Psoas muscle (tissue), 8 donors: ENCODE results near the gene DR1. TPM values are rescaled to one million over a fixed set of nuclear protein-coding genes. Genes with fewer than 3 reads are reported as not detected.

Source experiments
- ATAC-seq, 4 donors: fragments of 200-7000 bp; cut with Tn5 transposase; one replicate each; pipeline ENCODE4 v1.9.1; 2020; ENCODE audit warnings: moderate library complexity in 3 of 4, mild to moderate bottlenecking in 2 of 4
- DNase-seq, 2 donors: peaks; one replicate each; pipeline ENCODE4 v3.0.0-alpha.2; 2020
- H3K27ac ChIP-seq: fragments of 200-600 bp; one replicate; pipeline ENCODE4 v1.8.0; 2022
- H3K27me3 ChIP-seq, 3 donors: fragments of 200-600 bp in 1 of 3; one replicate each; pipeline versions ENCODE4 v1.6.1 to v1.8.0; 2013 to 2022; ENCODE audit warnings: low read length in 2 of 3, mild to moderate bottlenecking in 2 of 3, moderate library complexity in 1 of 3; ENCODE audit not compliant: insufficient read depth in 3 of 3
- H3K36me3 ChIP-seq, 2 donors: fragments of 200-600 bp in 1 of 2; one replicate each; pipeline versions ENCODE4 v1.6.1 to v1.8.0; 2013 to 2022; ENCODE audit warnings: low read depth in 1 of 2, mild to moderate bottlenecking in 1 of 2, moderate library complexity in 1 of 2; ENCODE audit not compliant: insufficient read depth in 1 of 2
- H3K4me1 ChIP-seq: fragments of 200-600 bp; one replicate; pipeline ENCODE4 v1.8.0; 2022
- H3K4me3 ChIP-seq: fragments of 200-600 bp; one replicate; pipeline ENCODE4 v1.8.0; 2022; ENCODE audit warnings: mild to moderate bottlenecking
- H3K9me3 ChIP-seq: fragments of 200-600 bp; one replicate; pipeline ENCODE4 v1.8.0; 2022
- WGBS, 3 donors: extraction: QIAGEN DNeasy Blood & Tissue Kit; methylation state at CpG; one replicate each; pipeline versions ENCODE4 v1.1.6 to v1.1.7; 2013; 5-methylcytosine and 5-hydroxymethylcytosine counted together
- intact Hi-C, 2 donors: fragments of 100-400 bp; cut with DNase I; formaldehyde crosslinking; loops; one replicate each; pipeline versions ENCODE4 v1.11.0 to v1.14.2; 2022
- long read RNA-seq, 2 donors: library from polyadenylated mRNA; unstranded; transcript quantifications; one replicate each; pipeline ENCODE4 v2.0.0, GENCODE V29; 2021
- polyA plus RNA-seq, 3 donors: library from polyadenylated mRNA; stranded (reverse); fragments of 200-250 nt; gene quantifications; one replicate each; pipeline ENCODE4 v1.2.3, GENCODE V29; 2013
- total RNA-seq, 4 donors: library from RNA; stranded (reverse); fragmentation: NEBNext Ultra II Directional in 2 of 4; extraction: Animal tissue kit (Norgen Biotek cat#: 25700) in 2 of 4; gene quantifications; one replicate each; pipeline versions ENCODE4 v1.2.1 to v1.2.4, GENCODE V29; 2021 to 2023
- TF ChIP-seq, protein P1 (sequence below): fragments of 200-600 bp; IDR thresholded peaks from one replicate; pipeline ENCODE4 v1.8.0; 2022; ENCODE audit warnings: antibody characterized with exemption
- donor health status: healthy with polysubstance abuse.
- donor health status: DM: no; HTN: no; CAD: no; lungs with moderate emphysema.
- donor health status: Bipolar disorder and iron deficiency.
- donor health status: healthy.
- donor health status: DM: yes; HTN: yes; CAD: no.
- donor health status: DM: no; HTN: no; CAD: no.
- donor health status: DM: no; HTN: no; CAD: no.
- donor health status: DM: yes; HTN: yes; CAD: no.

The DR1 gene
- 10 to 100 TPM; 38.1 to 46.7 (median 42.6) TPM for total RNA-seq
- polyA plus RNA-seq, result 10 to 100 TPM; 13.6 to 35.6 (median 21.5) TPM
- long read RNA-seq, donor 1, full-length matches to known transcripts, result 53 of 59 reads
- long read RNA-seq, donor 1, partial matches to known transcripts, result 4 of 59 reads
- long read RNA-seq, donor 1, other reads (novel, unspliced or antisense), result 2 of 59 reads
- long read RNA-seq, donor 2, full-length matches to known transcripts, result 108 of 117 reads
- long read RNA-seq, donor 2, partial matches to known transcripts, result 8 of 117 reads
- long read RNA-seq, donor 2, other reads (novel, unspliced or antisense), result 1 of 117 reads

DNA sequence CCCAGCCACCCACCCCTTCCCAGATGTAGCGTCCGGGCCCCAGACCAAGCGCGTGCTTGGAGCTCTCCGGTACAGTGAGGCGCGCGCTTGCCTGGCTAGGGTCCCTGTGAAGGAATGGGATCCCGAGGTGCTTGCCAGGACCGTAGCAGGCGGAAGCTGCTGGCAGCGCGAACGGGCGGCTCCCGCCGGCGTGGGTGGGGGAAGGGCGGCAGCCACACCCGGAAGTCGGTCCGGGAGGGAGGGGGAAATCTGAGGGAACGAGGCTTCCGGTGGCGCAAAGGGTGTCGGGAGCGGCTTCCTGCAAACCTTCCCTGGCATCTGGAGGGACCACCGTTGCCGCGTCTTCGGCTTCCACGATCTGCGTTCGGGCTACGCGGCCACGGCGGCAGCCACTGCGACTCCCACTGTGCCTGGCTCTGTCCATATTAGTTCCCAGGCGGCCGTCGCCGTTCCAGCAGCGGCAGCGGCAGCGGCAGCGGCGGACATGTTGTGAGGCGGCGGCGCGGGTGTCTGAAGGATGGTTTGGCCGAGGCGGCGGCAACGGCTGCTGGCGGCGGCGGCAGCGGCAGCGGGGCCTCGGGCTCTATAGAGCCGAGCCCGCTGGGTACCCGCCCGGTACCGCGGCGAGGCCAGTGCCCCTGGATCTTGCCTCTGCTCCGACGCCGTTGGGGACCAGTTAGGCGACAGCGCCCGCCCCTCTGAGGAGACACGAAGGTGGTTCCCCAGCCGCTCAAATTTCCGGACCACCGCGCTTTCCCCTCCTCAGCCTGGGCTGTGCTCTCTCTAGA is at the start of gene DR1:
Gene DR1 (plus strand): TSS at position 275 of the 788 bp plus-strand sequence. CDS start 739 bp downstream, outside the sequence.
- H3K4me3 ChIP-seq, result peak within 1 kb of the TSS; percentile 93
- DNase-seq (peak; percentile 95 to 98), ATAC-seq (peak; percentile 97 to 99 (median 98))
- intact Hi-C loops, result loop anchor here (5.0 kb wide), 2 partner anchors 44 to 101 kb away; partner anchors contain the start of gene FNBP1L (in 1 of the 2)
- no peaks in the 10 kb centered on the region for H3K27me3 ChIP-seq
- H3K36me3 ChIP-seq, result no peaks in the 10 kb centered on the region
- H3K4me1 ChIP-seq, result peaks cover 27% of the 10 kb centered on the region
- H3K27ac ChIP-seq, result peak within 1 kb of the TSS; percentile 94
- TF ChIP-seq, protein P1, sequence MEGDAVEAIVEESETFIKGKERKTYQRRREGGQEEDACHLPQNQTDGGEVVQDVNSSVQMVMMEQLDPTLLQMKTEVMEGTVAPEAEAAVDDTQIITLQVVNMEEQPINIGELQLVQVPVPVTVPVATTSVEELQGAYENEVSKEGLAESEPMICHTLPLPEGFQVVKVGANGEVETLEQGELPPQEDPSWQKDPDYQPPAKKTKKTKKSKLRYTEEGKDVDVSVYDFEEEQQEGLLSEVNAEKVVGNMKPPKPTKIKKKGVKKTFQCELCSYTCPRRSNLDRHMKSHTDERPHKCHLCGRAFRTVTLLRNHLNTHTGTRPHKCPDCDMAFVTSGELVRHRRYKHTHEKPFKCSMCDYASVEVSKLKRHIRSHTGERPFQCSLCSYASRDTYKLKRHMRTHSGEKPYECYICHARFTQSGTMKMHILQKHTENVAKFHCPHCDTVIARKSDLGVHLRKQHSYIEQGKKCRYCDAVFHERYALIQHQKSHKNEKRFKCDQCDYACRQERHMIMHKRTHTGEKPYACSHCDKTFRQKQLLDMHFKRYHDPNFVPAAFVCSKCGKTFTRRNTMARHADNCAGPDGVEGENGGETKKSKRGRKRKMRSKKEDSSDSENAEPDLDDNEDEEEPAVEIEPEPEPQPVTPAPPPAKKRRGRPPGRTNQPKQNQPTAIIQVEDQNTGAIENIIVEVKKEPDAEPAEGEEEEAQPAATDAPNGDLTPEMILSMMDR, result no peak
- 0% methylated on average over 64 to 80 of the region's 80 CpGs for WGBS, 3 donors
- no peaks in the 10 kb centered on the region for H3K9me3 ChIP-seq

DNA sequence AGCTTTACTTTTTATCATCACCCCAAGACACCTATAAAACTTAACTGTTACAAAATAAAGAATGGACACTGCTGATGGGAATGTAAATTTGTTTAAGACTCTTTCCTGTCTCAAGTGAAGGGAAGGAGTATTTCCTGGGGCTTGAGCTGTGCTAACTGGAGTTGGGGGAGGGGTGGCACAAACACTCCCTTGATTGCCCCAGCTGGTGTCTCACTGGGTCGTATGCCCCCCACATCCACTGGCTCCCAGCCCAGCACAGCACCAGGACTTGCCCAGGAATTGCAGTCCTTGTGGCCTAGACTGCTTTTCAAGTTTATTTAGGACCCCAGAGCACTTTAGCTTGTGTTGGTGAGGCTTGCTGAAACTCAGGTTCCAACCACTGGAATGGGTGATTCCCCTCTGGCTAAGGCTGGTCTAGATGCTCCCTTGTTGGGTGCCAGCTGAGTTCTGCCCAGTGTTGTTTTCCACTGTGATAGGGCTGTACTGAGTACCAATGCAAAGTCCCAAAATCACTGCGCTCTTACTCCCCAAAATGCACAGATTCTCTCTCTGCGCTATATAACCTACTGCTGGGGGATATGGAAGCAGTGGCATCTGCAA is 49.1 kb upstream of the DR1 start:
- H3K4me3 ChIP-seq, result no peak overlapping the region
- H3K27ac ChIP-seq, result no peak overlapping the region
- 72 to 79% (median 76%) methylated on average over 3 of the region's 3 CpGs for WGBS, 3 donors
- TF ChIP-seq, protein P1, result no peak
- H3K4me1 ChIP-seq, result no peaks in the 10 kb centered on the region
- intact Hi-C loops, result no loop called here
- H3K27me3 ChIP-seq, result no peaks in the 10 kb centered on the region
- no peaks in the 10 kb centered on the region for H3K9me3 ChIP-seq
- no peaks in the 10 kb centered on the region for H3K36me3 ChIP-seq
- ATAC-seq, result no peak
- no peak for DNase-seq

DNA sequence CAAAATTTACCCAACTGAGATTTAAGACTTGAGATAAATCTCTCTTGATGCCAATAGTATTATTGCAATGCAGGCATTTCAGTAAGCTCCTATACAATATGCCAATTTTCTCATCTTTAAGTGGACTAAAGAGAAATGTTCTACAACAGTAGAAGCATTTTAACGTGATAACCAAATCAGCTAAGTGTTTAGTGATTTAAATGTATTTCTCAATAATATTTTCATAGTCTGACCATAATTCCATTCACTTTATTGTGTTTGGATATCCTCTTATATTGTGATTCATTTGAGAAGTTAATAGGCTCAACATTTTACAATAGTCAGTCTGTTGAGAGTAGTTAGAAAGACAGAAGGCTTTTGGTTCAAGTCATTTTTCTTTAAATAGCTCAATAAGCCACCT is 44.6 kb upstream of the DR1 start:
- no peaks in the 10 kb centered on the region for H3K9me3 ChIP-seq
- H3K36me3 ChIP-seq, result no peaks in the 10 kb centered on the region
- no peak overlapping the region for H3K27ac ChIP-seq
- no peak for ATAC-seq
- DNase-seq, result no peak
- WGBS, 3 donors, result 78 to 79% (median 78%) methylated on average over 1 of the region's 1 CpG
- intact Hi-C loops, result loop anchor here (5.0 to 10.0 kb wide), 2 partner anchors 46 to 134 kb away; partner anchors contain the start of gene DR1 (in 1 of the 2)
- H3K27me3 ChIP-seq, result no peaks in the 10 kb centered on the region
- TF ChIP-seq, protein P1, result no peak
- H3K4me1 ChIP-seq, result no peaks in the 10 kb centered on the region
- no peak overlapping the region for H3K4me3 ChIP-seq

DNA sequence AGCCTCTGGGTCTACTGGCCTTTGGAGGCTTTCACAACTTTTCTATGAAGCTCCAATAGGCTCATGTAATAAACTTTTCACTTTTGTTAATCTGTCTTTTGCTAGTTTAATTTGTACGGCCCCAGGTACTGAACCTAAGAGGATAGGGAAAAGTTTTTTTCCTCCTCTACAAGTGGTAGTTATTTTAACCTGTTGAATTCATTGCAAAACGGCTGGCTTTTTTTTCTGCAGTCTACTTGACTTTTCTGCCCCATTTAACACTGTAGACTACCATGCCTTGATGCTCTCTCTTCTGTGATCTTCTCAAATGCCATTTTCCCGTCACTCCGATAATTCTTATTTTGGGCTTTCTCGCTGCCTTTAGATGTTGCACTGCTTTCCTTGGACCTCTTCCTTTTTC is 43.6 kb upstream of the DR1 start:
- Histone ChIP-seq H3K27ac (no peak overlapping the region), H3K4me1 (no peaks in the 10 kb centered on the region), H3K27me3 (no peaks in the 10 kb centered on the region), H3K9me3 (no peaks in the 10 kb centered on the region), H3K4me3 (no peak overlapping the region), H3K36me3 (no peaks in the 10 kb centered on the region)
- 84 to 90% (median 85%) methylated on average over 5 of the region's 5 CpGs for WGBS, 3 donors
- TF ChIP-seq, protein P1, result no peak
- DNase-seq (no peak), ATAC-seq (no peak)
- intact Hi-C loops, result loop anchor here (5.0 to 10.0 kb wide), 2 partner anchors 45 to 133 kb away; partner anchors contain the start of gene DR1 (in 1 of the 2)
